PFSK-1 (cell line): ENCODE data around the gene ADPRHL1.

Experiments used
- FOXP2 ChIP-seq: optimal IDR thresholded peaks from 2 replicates; pipeline ENCODE3; 2011; ENCODE audit warnings: borderline replicate concordance, control low read depth, inconsistent platforms; ENCODE audit not compliant: insufficient read depth; ENCODE audit errors: extremely low read length, extremely low read depth
- POLR2AphosphoS5 ChIP-seq: IDR thresholded peaks from 2 replicates; pipeline ENCODE4 v1.6.1; 2012; ENCODE audit warnings: low read depth, mild to moderate bottlenecking, control low read depth, low read length, moderate library complexity
- REST ChIP-seq, 2 experiments: IDR thresholded peaks; 2 replicates each; pipeline versions ENCODE4 v1.6.1 to v1.8.0; 2011 to 2012; ENCODE audit warnings: low read depth in 2 of 2, low read length in 2 of 2, control low read depth in 1 of 2, inconsistent platforms in 1 of 2, mild to moderate bottlenecking in 1 of 2, moderate library complexity in 1 of 2; ENCODE audit not compliant: insufficient read depth in 1 of 2
- SIN3A ChIP-seq: IDR thresholded peaks from 2 replicates; pipeline ENCODE4 v1.6.1; 2012; ENCODE audit warnings: mild to moderate bottlenecking, low read length, moderate library complexity, borderline replicate concordance; ENCODE audit not compliant: insufficient read depth
- TAF1 ChIP-seq: IDR thresholded peaks from 2 replicates; pipeline ENCODE4 v1.6.1; 2012; ENCODE audit warnings: low read length, control low read depth, borderline replicate concordance; ENCODE audit not compliant: insufficient read depth

ADPRHL1 gene

GRCh38 chr13:113404723-113405471, 48.4 kb downstream of the ADPRHL1 start:
- no peak for TF ChIP-seq SIN3A
- TF ChIP-seq TAF1: no peak

DNA sequence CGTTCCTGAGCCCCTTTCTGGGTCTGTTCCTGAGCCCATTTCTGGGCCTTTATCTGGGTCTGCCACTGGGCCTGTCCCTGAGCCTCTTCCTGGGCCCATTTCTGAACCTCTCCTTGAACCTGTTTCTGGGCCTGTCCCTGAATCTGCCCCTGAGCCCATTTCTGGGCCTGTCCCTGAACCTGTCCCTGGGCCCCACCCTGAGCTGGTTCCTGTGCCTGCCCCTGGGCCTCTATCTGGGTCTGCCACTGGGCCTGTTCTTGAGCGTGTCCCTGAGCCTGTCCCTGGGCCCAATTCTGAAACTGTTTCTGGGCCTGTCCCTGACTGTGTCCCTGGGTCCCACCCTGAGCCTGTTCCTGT, 48.9 kb downstream of the ADPRHL1 start:
- TF ChIP-seq SIN3A (no peak), POLR2AphosphoS5 (no peak), FOXP2 (no peak), REST (IDR thresholded peaks at IDR 0.05; ENCODE audit: insufficient read depth in 1 of 2, low read depth in 2 of 2, low read length in 2 of 2) (no peak), TAF1 (no peak)

DNA sequence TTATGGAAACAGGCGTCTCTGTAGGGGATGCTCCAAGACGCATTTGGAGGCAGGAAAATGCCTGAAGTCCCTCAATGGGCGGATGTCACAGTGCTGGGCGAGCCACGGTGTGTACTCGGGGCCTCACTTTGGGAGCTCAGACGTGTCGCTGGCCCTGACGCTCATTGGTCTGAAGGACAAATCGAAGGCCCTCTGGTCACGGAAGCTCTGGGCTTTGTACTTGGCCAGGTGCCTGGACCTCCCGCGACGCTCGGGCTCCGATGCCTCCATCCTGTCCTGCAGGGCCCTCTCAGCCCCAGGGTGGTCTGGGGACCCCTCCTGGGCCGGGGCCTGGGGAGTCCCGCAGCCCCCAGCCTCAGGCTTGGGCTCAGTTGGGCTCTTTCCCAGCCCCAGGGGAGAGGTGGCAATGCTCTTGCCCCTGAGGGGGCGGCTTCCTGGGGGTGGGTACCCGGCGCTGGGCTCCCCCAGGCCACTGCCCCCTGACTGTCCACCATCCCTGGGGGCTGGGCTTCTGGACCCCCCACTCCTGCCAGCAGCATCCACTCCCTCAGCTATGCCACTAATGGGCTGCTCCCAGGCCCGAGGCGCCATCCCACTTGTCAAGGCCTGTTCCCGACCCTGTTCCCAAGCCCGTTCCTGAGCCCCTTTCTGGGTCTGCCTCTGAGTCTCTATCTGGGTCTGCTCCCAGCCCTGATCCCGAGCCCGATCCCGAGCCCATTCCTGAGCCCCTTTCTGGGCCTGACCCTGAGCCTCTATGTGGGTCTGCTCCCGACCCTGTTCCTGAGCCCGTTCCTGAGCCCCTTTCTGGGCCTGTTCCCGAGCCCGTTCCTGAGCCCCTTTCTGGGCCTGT, 49.8 kb downstream of the ADPRHL1 start:
- no peak for TF ChIP-seq SIN3A
- TF ChIP-seq REST (IDR thresholded peaks at IDR 0.05; ENCODE audit: insufficient read depth in 1 of 2, low read depth in 2 of 2, low read length in 2 of 2): no peak
- TF ChIP-seq FOXP2: no peak

GRCh38 chr13:113402471-113403254, 50.6 kb downstream of the ADPRHL1 start:
- TF ChIP-seq POLR2AphosphoS5: no peak
- TF ChIP-seq FOXP2: no peak
- no peak for TF ChIP-seq REST (IDR thresholded peaks at IDR 0.05; ENCODE audit: insufficient read depth in 1 of 2, low read depth in 2 of 2, low read length in 2 of 2)
- no peak for TF ChIP-seq TAF1
- no peak for TF ChIP-seq SIN3A
